Thyroid gland (tissue), 4 donors: Measurements from ENCODE around the gene CGA.

Experiments
- CTCF ChIP-seq, 6 experiments: fragments of 200-600 bp in 3 of 6; fragments of 450-650 bp in 3 of 6; sonication (generic) in 3 of 6; IDR thresholded peaks; one replicate each; pipeline ENCODE4 v1.5.1; 2016 to 2019; ENCODE audit warnings: antibody characterized with exemption in 6 of 6, mild to moderate bottlenecking in 2 of 6, inconsistent platforms in 1 of 6, moderate library complexity in 1 of 6
- POLR2A ChIP-seq, 2 donors: fragments of 450-650 bp; IDR thresholded peaks; one replicate each; pipeline ENCODE4 v1.6.1; 2017; ENCODE audit warnings: antibody characterized with exemption in 2 of 2, mild to moderate bottlenecking in 2 of 2, moderate library complexity in 1 of 2

DNA sequence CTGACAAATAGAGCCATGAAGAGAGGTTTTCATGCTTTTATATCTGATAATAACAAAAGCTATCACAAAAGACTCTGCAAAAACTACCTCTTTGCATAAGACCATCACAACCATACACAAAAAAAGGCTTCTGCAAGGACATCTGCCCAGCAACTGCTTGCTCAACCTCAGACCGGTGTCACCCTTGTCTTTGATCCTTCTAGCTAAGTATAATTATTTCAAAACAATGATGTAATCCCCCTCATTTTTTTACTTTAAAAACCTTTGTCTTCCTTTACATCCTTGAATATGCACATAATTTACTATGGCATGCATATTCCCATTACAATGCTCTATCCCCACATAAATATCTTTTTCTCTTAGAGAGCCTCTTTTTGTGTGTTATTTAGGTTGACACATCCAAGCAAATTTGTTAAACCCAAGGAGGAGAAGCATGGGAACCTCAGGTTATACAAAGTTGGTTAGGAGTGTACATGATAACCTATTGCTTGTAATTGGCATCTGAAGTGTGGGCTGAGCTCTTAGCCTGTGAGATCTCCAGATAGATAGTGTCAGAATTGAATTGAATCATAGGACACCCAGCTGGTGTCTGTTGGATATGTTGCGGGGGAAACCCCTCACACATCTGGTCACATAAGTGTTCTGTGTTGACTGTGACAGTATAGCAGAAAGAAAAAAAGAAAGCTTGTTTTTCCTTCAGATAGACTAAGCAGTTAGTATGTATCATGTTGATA, 20.7 kb upstream of the CGA start:
- TF ChIP-seq CTCF (IDR thresholded peaks at IDR 0.05): no peak
- no peak for TF ChIP-seq POLR2A (IDR thresholded peaks at IDR 0.05)
